Upper lobe of right lung (tissue), 1 donor: Measurements from ENCODE around the gene MAP3K5. TPM values are rescaled to one million over a fixed set of nuclear protein-coding genes. Genes with fewer than 3 reads are reported as not detected.

ENCODE experiments used
- ATAC-seq: fragments of 200-7000 bp; cut with Tn5 transposase; one replicate; pipeline ENCODE4 v1.9.1; 2020; ENCODE audit warnings: mild to moderate bottlenecking, moderate library complexity
- DNase-seq: peaks from one replicate; pipeline ENCODE4 v3.0.0-alpha.2; 2020
- H3K27ac ChIP-seq: fragments of 200-600 bp; one replicate; pipeline ENCODE4 v1.8.0; 2022
- H3K27me3 ChIP-seq: fragments of 200-600 bp; one replicate; pipeline ENCODE4 v1.8.0; 2022; ENCODE audit warnings: mild to moderate bottlenecking
- H3K36me3 ChIP-seq: fragments of 200-600 bp; one replicate; pipeline ENCODE4 v1.8.0; 2022
- H3K4me1 ChIP-seq: fragments of 200-600 bp; one replicate; pipeline ENCODE4 v1.8.0; 2022
- H3K4me3 ChIP-seq: fragments of 200-600 bp; one replicate; pipeline ENCODE4 v1.8.0; 2022; ENCODE audit warnings: mild to moderate bottlenecking
- H3K9me3 ChIP-seq: fragments of 200-600 bp; one replicate; pipeline ENCODE4 v1.8.0; 2022
- CTCF ChIP-seq: fragments of 200-600 bp; IDR thresholded peaks from one replicate; pipeline ENCODE4 v1.8.0; 2022; ENCODE audit warnings: antibody characterized with exemption
- intact Hi-C: fragments of 100-400 bp; cut with DNase I; formaldehyde crosslinking; loops from one replicate; pipeline ENCODE4 v1.11.0; 2022
- total RNA-seq: library from RNA; stranded (reverse); fragmentation: NEBNext Ultra II Directional; extraction: Animal tissue kit (Norgen Biotek cat#: 25700); gene quantifications from one replicate; pipeline ENCODE4 v1.2.1, GENCODE V29; 2021
- donor health status: DM: no; HTN: yes; CAD: no; lungs with severe emphysema.

The MAP3K5 gene
- total RNA-seq, 1 donor from 2014 or later: 32.5 TPM

- no peaks in the 10 kb centered on the region for H3K9me3 ChIP-seq
- intact Hi-C loops: loop anchor here (5.0 kb wide), 1 partner anchor 151 kb away; the partner anchor contains the start of gene MAP3K5
Measured at GRCh38 chr6:136641166-136641565, 151.1 kb downstream of the MAP3K5 start.

GRCh38 chr6:136640132-136640915 is 152.0 kb downstream of the MAP3K5 start:
- no peak for ATAC-seq
- TF ChIP-seq CTCF: no peak
- Histone ChIP-seq H3K4me1 (peaks cover 10% of the 10 kb centered on the region), H3K36me3 (peaks cover 24% of the 10 kb centered on the region), H3K9me3 (no peaks in the 10 kb centered on the region), H3K4me3 (no peak overlapping the region), H3K27me3 (no peaks in the 10 kb centered on the region), H3K27ac (no peak overlapping the region)
- no peak for DNase-seq
- intact Hi-C loops: loop anchor here (5.0 kb wide), 1 partner anchor 152 kb away; the partner anchor contains the start of gene MAP3K5

More at GRCh38 chr6:136641166-136641565, 151.1 kb downstream of the MAP3K5 start:
- Histone ChIP-seq H3K4me3 (no peak overlapping the region), H3K36me3 (peaks cover 16% of the 10 kb centered on the region), H3K27me3 (no peaks in the 10 kb centered on the region), H3K4me1 (peaks cover 10% of the 10 kb centered on the region), H3K27ac (no peak overlapping the region)
- no peak for TF ChIP-seq CTCF
- DNase-seq (no peak), ATAC-seq (no peak)

- Histone ChIP-seq H3K27me3 (no peaks in the 10 kb centered on the region), H3K4me3 (no peak overlapping the region), H3K9me3 (no peaks in the 10 kb centered on the region), H3K4me1 (peaks cover 10% of the 10 kb centered on the region), H3K27ac (no peak overlapping the region), H3K36me3 (peaks cover 29% of the 10 kb centered on the region)
- intact Hi-C loops: loop anchor here (5.0 kb wide), 1 partner anchor 153 kb away; the partner anchor contains the start of gene MAP3K5
- DNase-seq: no peak
- no peak for ATAC-seq
- TF ChIP-seq CTCF: no peak
Measured at GRCh38 chr6:136639702-136640101, 152.6 kb downstream of the MAP3K5 start.

GRCh38 chr6:136635615-136636014 is 156.7 kb downstream of the MAP3K5 start:
- no peaks in the 10 kb centered on the region for H3K9me3 ChIP-seq
- no peaks in the 10 kb centered on the region for H3K4me1 ChIP-seq
- H3K36me3 ChIP-seq: peaks cover 37% of the 10 kb centered on the region
- no peak overlapping the region for H3K27ac ChIP-seq
- intact Hi-C loops: no loop called here
- DNase-seq (no peak), ATAC-seq (peak; percentile 65)
- TF ChIP-seq CTCF: no peak
- no peak overlapping the region for H3K4me3 ChIP-seq
- H3K27me3 ChIP-seq: no peaks in the 10 kb centered on the region

- Histone ChIP-seq H3K27me3 (no peaks in the 10 kb centered on the region), H3K27ac (no peak overlapping the region), H3K4me3 (no peak overlapping the region), H3K9me3 (no peaks in the 10 kb centered on the region), H3K4me1 (no peaks in the 10 kb centered on the region), H3K36me3 (peaks cover 34% of the 10 kb centered on the region)
- intact Hi-C loops: no loop called here
- no peak for ATAC-seq
- no peak for DNase-seq
- no peak for TF ChIP-seq CTCF
Measured at GRCh38 chr6:136633355-136633754, 158.9 kb downstream of the MAP3K5 start.
